ENCODE data around the gene ZNF319. TPM values are rescaled to one million over a fixed set of nuclear protein-coding genes. Genes with fewer than 3 reads are reported as not detected.

The ZNF319 gene
- total and polyA plus RNA-seq, 4 donors: 0.64 to 3.4 (median 2.6) TPM

DNA sequence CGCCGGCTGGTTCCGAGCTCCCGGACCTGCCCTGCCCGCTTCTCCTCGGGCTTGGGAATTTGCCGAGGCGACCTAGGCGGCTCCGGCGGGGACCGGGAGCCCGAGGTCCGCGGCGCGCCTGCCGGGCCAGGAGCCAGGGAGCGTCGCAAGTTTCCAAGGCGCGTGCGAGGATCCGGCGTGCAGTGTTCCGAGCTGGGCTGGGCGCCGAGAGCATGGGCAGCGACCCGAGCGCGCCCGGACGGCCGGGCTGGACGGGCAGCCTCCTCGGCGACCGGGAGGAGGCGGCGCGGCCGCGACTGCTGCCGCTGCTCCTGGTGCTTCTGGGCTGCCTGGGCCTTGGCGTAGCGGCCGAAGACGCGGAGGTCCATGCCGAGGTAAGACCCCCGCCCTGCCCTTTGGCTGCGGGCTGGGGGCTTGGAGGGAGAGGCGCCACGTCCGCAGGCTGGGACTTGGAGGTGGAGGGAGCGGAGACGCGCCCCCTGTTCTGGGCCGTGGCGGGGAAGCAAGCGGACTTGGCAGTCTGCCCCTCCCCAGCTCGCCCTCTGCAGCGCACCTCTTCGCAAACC, 25.8 kb upstream of the ZNF319 start:
- H3K27me3 ChIP-seq (ENCODE audit: control insufficient read depth in 4 of 4, insufficient read depth in 4 of 4, low read length in 3 of 4): no peaks in the 10 kb centered on the region
- H3K27ac ChIP-seq (ENCODE audit: low read depth in 1 of 2, low read length in 2 of 2): peak overlapping the region; percentile 56 to 78
- DNase-seq (ENCODE audit: low spot score): no peak
- TF ChIP-seq RXRA (IDR thresholded peaks at IDR 0.05): no peak
- WGBS: under 1% methylated on average over 65 of the region's 65 CpGs
- H3K36me3 ChIP-seq (ENCODE audit: control insufficient read depth in 4 of 4, insufficient read depth in 3 of 4, low read depth in 1 of 4, low read length in 3 of 4): peaks cover 0 to under 1% (median 0%) of the 10 kb centered on the region in 4 donors
- peaks cover 14 to 72% (median 55%) of the 10 kb centered on the region in 4 donors for H3K4me1 ChIP-seq (ENCODE audit: control insufficient read depth in 4 of 4, insufficient read depth in 4 of 4, low read length in 3 of 4)
- H3K4me3 ChIP-seq (ENCODE audit: low read depth in 1 of 3, low read length in 3 of 3): peak overlapping the region; percentile 78 to 82 (median 80)
- no peaks in the 10 kb centered on the region for H3K9me3 ChIP-seq (ENCODE audit: control insufficient read depth in 4 of 4, low read length in 3 of 4)
- peak overlapping the region in 1 of 2 donors; percentile 72 for H3K9ac ChIP-seq (ENCODE audit: low read depth in 1 of 2, low read length in 2 of 2)

GRCh38 chr16:58025351-58026138, 25.1 kb upstream of the ZNF319 start, which contains the start of gene MMP15:
TSS of gene MMP15 (plus strand) at chr16:58025754. CDS start at chr16:58026351, 597 bp downstream.
- TF ChIP-seq MAX (IDR thresholded peaks at IDR 0.05): no peak
- TF ChIP-seq RAD21 (IDR thresholded peaks at IDR 0.05): peak in 1 of 2 donors; percentile 33
- no peak for TF ChIP-seq HNF4G (IDR thresholded peaks at IDR 0.05)
- no peak for TF ChIP-seq CTCF (IDR thresholded peaks at IDR 0.05; ENCODE audit: low read depth, low read length, missing input control)
- no peak for TF ChIP-seq SP1 (IDR thresholded peaks at IDR 0.05)
- TF ChIP-seq HNF4A (conservative IDR thresholded peaks at IDR 0.05): no peak
- TF ChIP-seq TAF1 (conservative IDR thresholded peaks at IDR 0.05): no peak
- TF ChIP-seq JUND (IDR thresholded peaks at IDR 0.05): no peak
- no peak for TF ChIP-seq GABPA (IDR thresholded peaks at IDR 0.05 in 1 of 2, conservative IDR thresholded peaks at IDR 0.05 in 1 of 2)
- no peak for TF ChIP-seq FOXA1 (IDR thresholded peaks at IDR 0.05)
- TF ChIP-seq EGR1 (IDR thresholded peaks at IDR 0.05; ENCODE audit: low read depth in 2 of 2): peak in 1 of 2 donors; percentile 15
- peak in 1 of 2 donors; percentile 16 for TF ChIP-seq RXRA (IDR thresholded peaks at IDR 0.05)
- no peak for TF ChIP-seq ZBTB33 (IDR thresholded peaks at IDR 0.05)
- Histone ChIP-seq H3K9ac (ENCODE audit: low read depth in 1 of 2, low read length in 2 of 2) (peak within 1 kb of the TSS; percentile 32 to 72), H3K4me3 (ENCODE audit: low read depth in 1 of 3, low read length in 3 of 3) (peak within 1 kb of the TSS; percentile 78 to 82 (median 80)), H3K27ac (ENCODE audit: low read depth in 1 of 2, low read length in 2 of 2) (peak within 1 kb of the TSS; percentile 56 to 78), H3K27me3 (ENCODE audit: control insufficient read depth in 4 of 4, insufficient read depth in 4 of 4, low read length in 3 of 4) (no peaks in the 10 kb centered on the region), H3K9me3 (ENCODE audit: control insufficient read depth in 4 of 4, low read length in 3 of 4) (no peaks in the 10 kb centered on the region), H3K4me1 (ENCODE audit: control insufficient read depth in 4 of 4, insufficient read depth in 4 of 4, low read length in 3 of 4) (peaks cover 13 to 65% (median 54%) of the 10 kb centered on the region in 4 donors), H3K36me3 (ENCODE audit: control insufficient read depth in 4 of 4, insufficient read depth in 3 of 4, low read depth in 1 of 4, low read length in 3 of 4) (peaks cover 0 to 2% (median 0%) of the 10 kb centered on the region in 4 donors)
- DNase-seq (ENCODE audit: low spot score): peak; percentile 78
- under 1% methylated on average over 90 of the region's 90 CpGs for WGBS
